SK-N-SH (cell line): ENCODE results near the gene CNGA2. TPM values are rescaled to one million over a fixed set of nuclear protein-coding genes. Genes with fewer than 3 reads are reported as not detected.

Experiments used
- CTCF ChIA-PET: fragments of 300-600, 350-600 bp; formaldehyde crosslinking; extraction: SDS; loops from one replicate; lab custom pipeline; 2021; lab: Yijun Ruan, JAX
- POLR2A ChIA-PET: fragments of 350-600 bp; sonication (Branson Sonifier 250); formaldehyde crosslinking; extraction: SDS; loops from one replicate; lab custom pipeline; 2020; ENCODE audit warnings: antibody characterized with exemption, inconsistent platforms; lab: Yijun Ruan, JAX
- DNase-seq: peaks from one replicate; pipeline ENCODE4 v3.0.0; 2012
- H2AFZ ChIP-seq: fragments of 200-600 bp; sonication (generic); 2 replicates; pipeline ENCODE4 v1.8.1; 2016; ENCODE audit warnings: antibody characterized with exemption, mild to moderate bottlenecking, low read depth
- H3F3A ChIP-seq: fragments of 200-600 bp; sonication (generic); replicated peaks from 2 replicates; pipeline ENCODE3; 2016; ENCODE audit warnings: antibody characterized with exemption, mild to moderate bottlenecking; ENCODE audit not compliant: insufficient read depth
- H3K27ac ChIP-seq, 2 experiments: fragments of 200-500 bp in 1 of 2; fragments of 200-600 bp in 1 of 2; sonication (Bioruptor generic) in 1 of 2; sonication (generic), shearing (Covaris generic) in 1 of 2; 2 replicates each; pipeline versions ENCODE4 v1.5.1 to v1.6.1; 2014 to 2016; ENCODE audit warnings: low read depth in 2 of 2, inconsistent platforms in 1 of 2, low read length in 1 of 2, mild to moderate bottlenecking in 1 of 2, mixed read lengths in 1 of 2
- H3K27me3 ChIP-seq: fragments of 200-600 bp; sonication (generic), shearing (Covaris generic); 2 replicates; pipeline ENCODE4 v1.6.1; 2016; ENCODE audit warnings: mixed run types; ENCODE audit not compliant: insufficient read depth
- H3K36me3 ChIP-seq, 2 experiments: fragments of 200-500 bp in 1 of 2; fragments of 200-600 bp in 1 of 2; sonication (Bioruptor generic) in 1 of 2; sonication (generic) in 1 of 2; replicated peaks in 1 of 2; 2 replicates each; pipeline versions ENCODE3 to v1.5.1; 2014 to 2016; ENCODE audit warnings: low read length in 1 of 2, mild to moderate bottlenecking in 1 of 2; ENCODE audit not compliant: insufficient read depth in 2 of 2, control insufficient read depth in 1 of 2
- H3K4me1 ChIP-seq, 2 experiments: fragments of 200-500 bp in 1 of 2; fragments of 200-600 bp in 1 of 2; sonication (Bioruptor generic) in 1 of 2; sonication (generic), shearing (Covaris generic) in 1 of 2; 2 replicates each; pipeline versions ENCODE4 v1.5.1 to v1.6.1; 2014 to 2016; ENCODE audit warnings: low read depth in 1 of 2, low read length in 1 of 2, mixed run types in 1 of 2; ENCODE audit not compliant: insufficient read depth in 2 of 2, control insufficient read depth in 1 of 2
- H3K4me2 ChIP-seq: fragments of 200-600 bp; sonication (generic), shearing (Covaris generic); 2 replicates; pipeline ENCODE4 v1.6.1; 2017; ENCODE audit warnings: mixed run types
- H3K4me3 ChIP-seq, 2 experiments: fragments of 200-500 bp in 1 of 2; fragments of 200-600 bp in 1 of 2; sonication (Bioruptor generic) in 1 of 2; sonication (generic), shearing (Covaris generic) in 1 of 2; 2 replicates each; pipeline versions ENCODE4 v1.5.1 to v1.8.1; 2014 to 2016; ENCODE audit warnings: low read depth in 2 of 2, inconsistent platforms in 1 of 2, low read length in 1 of 2, mild to moderate bottlenecking in 1 of 2, mixed read lengths in 1 of 2, moderate library complexity in 1 of 2
- H3K79me2 ChIP-seq: fragments of 200-600 bp; sonication (generic); 2 replicates; pipeline ENCODE4 v1.8.1; 2017; ENCODE audit warnings: mild to moderate bottlenecking; ENCODE audit not compliant: insufficient read depth
- H3K9ac ChIP-seq: fragments of 200-600 bp; sonication (generic); 2 replicates; pipeline ENCODE4 v1.6.1; 2017; ENCODE audit warnings: mixed run types
- H3K9me2 ChIP-seq: fragments of 200-600 bp; sonication (generic); 2 replicates; pipeline ENCODE4 v1.6.1; 2017; ENCODE audit warnings: mixed run types
- H3K9me3 ChIP-seq: fragments of 200-600 bp; sonication (generic); 2 replicates; pipeline ENCODE4 v1.6.1; 2017; ENCODE audit warnings: mixed run types, mild to moderate bottlenecking, moderate library complexity
- H4K20me1 ChIP-seq: fragments of 200-600 bp; sonication (generic); 2 replicates; pipeline ENCODE4 v1.6.1; 2017; ENCODE audit warnings: mild to moderate bottlenecking, mixed run types; ENCODE audit not compliant: insufficient read depth
- EP300 ChIP-seq, 2 experiments: IDR thresholded peaks; 2 replicates each; pipeline versions ENCODE4 v1.4.0 to v1.6.1; 2012; ENCODE audit warnings: borderline replicate concordance in 1 of 2, low read depth in 1 of 2, low read length in 1 of 2
- FOXM1 ChIP-seq: IDR thresholded peaks from 2 replicates; pipeline ENCODE4 v1.4.0; 2012; ENCODE audit warnings: low read depth, mild to moderate bottlenecking
- GABPA ChIP-seq: IDR thresholded peaks from 2 replicates; pipeline ENCODE4 v1.4.0; 2012; ENCODE audit warnings: low read depth, mild to moderate bottlenecking
- JUND ChIP-seq: IDR thresholded peaks from 2 replicates; pipeline ENCODE4 v1.4.0; 2012
- NFIC ChIP-seq: IDR thresholded peaks from 2 replicates; pipeline ENCODE4 v1.4.0; 2012; ENCODE audit warnings: borderline replicate concordance
- RAD21 ChIP-seq: IDR thresholded peaks from 2 replicates; pipeline ENCODE4 v1.6.1; 2012; ENCODE audit warnings: mild to moderate bottlenecking, low read length
- RFX5 ChIP-seq: IDR thresholded peaks from 2 replicates; pipeline ENCODE4 v1.6.1; 2012; ENCODE audit warnings: mild to moderate bottlenecking, improper control_type of control experiment, low read length
- RXRA ChIP-seq: IDR thresholded peaks from 2 replicates; pipeline ENCODE4 v1.4.0; 2012; ENCODE audit warnings: low read depth, mild to moderate bottlenecking, borderline replicate concordance
- SIN3A ChIP-seq: IDR thresholded peaks from 2 replicates; pipeline ENCODE4 v1.6.1; 2012; ENCODE audit warnings: low read depth, mild to moderate bottlenecking, low read length, moderate library complexity, borderline replicate concordance
- TAF1 ChIP-seq: IDR thresholded peaks from 2 replicates; pipeline ENCODE4 v1.6.1; 2012; ENCODE audit warnings: low read depth, mild to moderate bottlenecking, low read length, moderate library complexity, borderline replicate concordance
- TCF12 ChIP-seq: IDR thresholded peaks from 2 replicates; pipeline ENCODE4 v1.4.0; 2012
- TEAD4 ChIP-seq: IDR thresholded peaks from 2 replicates; pipeline ENCODE4 v1.4.0; 2012; ENCODE audit warnings: mild to moderate bottlenecking, borderline replicate concordance; ENCODE audit not compliant: insufficient read depth
- YY1 ChIP-seq: IDR thresholded peaks from 2 replicates; pipeline ENCODE4 v1.4.0; 2012; ENCODE audit warnings: low read depth, mild to moderate bottlenecking
- WGBS: methylation state at CpG from one replicate; pipeline ENCODE4 v1.1.6; 2017; ENCODE audit warnings: low lambda C conversion rate; 5-methylcytosine and 5-hydroxymethylcytosine counted together
- polyA plus RNA-seq, 3 experiments: library from polyadenylated mRNA; depleted of rRNA; stranded (reverse); fragments of >200 nt; gene quantifications; 2 replicates each; pipeline ENCODE4 v1.2.3, GENCODE V29; 2012
- TF ChIP-seq, protein P1 (sequence below): fragments of 150-350 bp; IDR thresholded peaks from 2 replicates; pipeline ENCODE4 v1.6.1; 2017; ENCODE audit warnings: antibody characterized with exemption, low read length, low read depth, borderline replicate concordance
- TF ChIP-seq, protein P2 (sequence below): fragments of 200-600 bp; sonication (generic); IDR thresholded peaks from 2 replicates; pipeline ENCODE4 v1.6.1; 2017; ENCODE audit warnings: antibody characterized with exemption, mild to moderate bottlenecking, moderate library complexity
- TF ChIP-seq, protein P3 (sequence below): IDR thresholded peaks from 2 replicates; pipeline ENCODE4 v1.4.0; 2012; ENCODE audit warnings: low read depth

Gene CNGA2
- polyA plus RNA-seq, 1 of the 3 experiments (the other 2 are of a cell fraction), result not detected

DNA sequence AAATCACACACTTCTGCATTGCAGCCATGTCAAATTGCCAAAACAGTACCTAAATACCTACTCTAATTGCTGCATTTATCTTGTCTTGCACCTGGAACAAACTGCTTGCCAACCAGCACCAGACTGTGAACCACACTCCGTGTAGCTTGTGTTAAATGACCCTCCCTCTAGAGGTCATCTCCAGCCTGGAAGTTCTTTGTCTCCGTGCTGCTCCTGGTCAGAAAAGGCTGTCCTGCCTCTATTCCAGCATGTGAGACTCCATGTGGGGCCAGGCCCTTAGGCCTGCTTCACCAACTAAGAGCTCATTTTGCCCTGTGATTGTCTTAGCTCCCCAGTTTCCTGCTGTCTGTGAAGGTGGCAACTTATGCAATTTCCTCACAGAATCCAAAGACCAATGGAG lies 28.3 kb downstream of the CNGA2 start:
- H2AFZ ChIP-seq, result no peak overlapping the region
- no peaks in the 10 kb centered on the region for H3K36me3 ChIP-seq
- POLR2A ChIA-PET, result no interaction called here
- CTCF ChIA-PET, result interaction anchor here (8.5 kb wide), 1 partner anchor 11 kb away, joined by 46 read pairs; no protein-coding TSS in a partner anchor
- no peak overlapping the region for H3K9ac ChIP-seq
- no peaks in the 10 kb centered on the region for H3F3A ChIP-seq
- H3K4me3 ChIP-seq, result no peak overlapping the region
- no peak for TF ChIP-seq RFX5
- TF ChIP-seq, protein P1, sequence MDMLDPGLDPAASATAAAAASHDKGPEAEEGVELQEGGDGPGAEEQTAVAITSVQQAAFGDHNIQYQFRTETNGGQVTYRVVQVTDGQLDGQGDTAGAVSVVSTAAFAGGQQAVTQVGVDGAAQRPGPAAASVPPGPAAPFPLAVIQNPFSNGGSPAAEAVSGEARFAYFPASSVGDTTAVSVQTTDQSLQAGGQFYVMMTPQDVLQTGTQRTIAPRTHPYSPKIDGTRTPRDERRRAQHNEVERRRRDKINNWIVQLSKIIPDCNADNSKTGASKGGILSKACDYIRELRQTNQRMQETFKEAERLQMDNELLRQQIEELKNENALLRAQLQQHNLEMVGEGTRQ, result no peak
- TF ChIP-seq NFIC, result no peak
- no peak for TF ChIP-seq RXRA
- TF ChIP-seq TAF1, result no peak
- no peak for TF ChIP-seq YY1
- TF ChIP-seq JUND, result no peak
- TF ChIP-seq, protein P2, sequence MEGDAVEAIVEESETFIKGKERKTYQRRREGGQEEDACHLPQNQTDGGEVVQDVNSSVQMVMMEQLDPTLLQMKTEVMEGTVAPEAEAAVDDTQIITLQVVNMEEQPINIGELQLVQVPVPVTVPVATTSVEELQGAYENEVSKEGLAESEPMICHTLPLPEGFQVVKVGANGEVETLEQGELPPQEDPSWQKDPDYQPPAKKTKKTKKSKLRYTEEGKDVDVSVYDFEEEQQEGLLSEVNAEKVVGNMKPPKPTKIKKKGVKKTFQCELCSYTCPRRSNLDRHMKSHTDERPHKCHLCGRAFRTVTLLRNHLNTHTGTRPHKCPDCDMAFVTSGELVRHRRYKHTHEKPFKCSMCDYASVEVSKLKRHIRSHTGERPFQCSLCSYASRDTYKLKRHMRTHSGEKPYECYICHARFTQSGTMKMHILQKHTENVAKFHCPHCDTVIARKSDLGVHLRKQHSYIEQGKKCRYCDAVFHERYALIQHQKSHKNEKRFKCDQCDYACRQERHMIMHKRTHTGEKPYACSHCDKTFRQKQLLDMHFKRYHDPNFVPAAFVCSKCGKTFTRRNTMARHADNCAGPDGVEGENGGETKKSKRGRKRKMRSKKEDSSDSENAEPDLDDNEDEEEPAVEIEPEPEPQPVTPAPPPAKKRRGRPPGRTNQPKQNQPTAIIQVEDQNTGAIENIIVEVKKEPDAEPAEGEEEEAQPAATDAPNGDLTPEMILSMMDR, result no peak
- TF ChIP-seq, protein P3, sequence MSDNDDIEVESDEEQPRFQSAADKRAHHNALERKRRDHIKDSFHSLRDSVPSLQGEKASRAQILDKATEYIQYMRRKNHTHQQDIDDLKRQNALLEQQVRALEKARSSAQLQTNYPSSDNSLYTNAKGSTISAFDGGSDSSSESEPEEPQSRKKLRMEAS, result no peak
- no peak for TF ChIP-seq SIN3A
- no peak for TF ChIP-seq FOXM1
- no peak for TF ChIP-seq GABPA
- TF ChIP-seq TEAD4, result no peak
- no peak for TF ChIP-seq EP300 (IDR thresholded peaks at IDR 0.05; ENCODE audit: borderline replicate concordance in 1 of 2, low read depth in 1 of 2, low read length in 1 of 2)
- TF ChIP-seq RAD21, result no peak
- TF ChIP-seq TCF12, result no peak
- TF ChIP-seq, all 33 proteins: peak for 0
- Histone ChIP-seq H3K4me1 (no peaks in the 10 kb centered on the region), H4K20me1 (no peaks in the 10 kb centered on the region), H3K9me3 (no peaks in the 10 kb centered on the region), H3K79me2 (no peaks in the 10 kb centered on the region), H3K27ac (no peak overlapping the region), H3K27me3 (peaks cover 25% of the 10 kb centered on the region; the same call in 1 of the 2 replicates), H3K4me2 (no peak overlapping the region), H3K9me2 (no peaks in the 10 kb centered on the region)
- no peak for DNase-seq
- WGBS, result 14% methylated on average over 2 of the region's 2 CpGs

DNA sequence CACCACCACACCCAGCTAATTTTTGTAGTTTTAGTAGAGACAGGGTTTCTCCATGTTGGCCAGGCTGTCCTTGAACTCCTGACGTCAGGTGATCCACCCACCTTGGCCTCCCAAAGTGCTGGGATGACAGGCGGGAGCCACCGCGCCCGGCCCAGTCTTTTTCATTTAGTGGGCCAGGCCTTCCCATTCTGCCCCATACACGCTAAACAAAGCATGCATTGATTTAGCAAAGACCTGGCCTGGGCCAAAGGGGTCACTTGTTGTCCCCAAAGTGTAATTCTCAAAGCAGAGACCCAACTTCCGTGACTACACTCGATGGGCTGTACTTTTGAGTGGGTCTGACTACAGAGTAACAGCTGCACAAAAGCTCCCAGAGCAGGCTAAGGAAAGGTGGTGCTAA lies 29.2 kb downstream of the CNGA2 start:
- Histone ChIP-seq H3K9ac (no peak overlapping the region), H3K36me3 (no peaks in the 10 kb centered on the region), H2AFZ (no peak overlapping the region), H3K9me2 (no peaks in the 10 kb centered on the region), H3K4me1 (no peaks in the 10 kb centered on the region), H3K9me3 (no peaks in the 10 kb centered on the region), H3K27ac (no peak overlapping the region), H3K4me2 (no peak overlapping the region), H3K79me2 (no peaks in the 10 kb centered on the region), H3F3A (no peaks in the 10 kb centered on the region), H3K27me3 (peaks cover 25% of the 10 kb centered on the region; the same call in 1 of the 2 replicates), H3K4me3 (no peak overlapping the region), H4K20me1 (no peaks in the 10 kb centered on the region)
- POLR2A ChIA-PET, result no interaction called here
- DNase-seq, result no peak
- WGBS, result 20% methylated on average over 8 of the region's 8 CpGs
- no peak for TF ChIP-seq YY1
- no peak for TF ChIP-seq GABPA
- CTCF ChIA-PET, result interaction anchor here (8.5 kb wide), 1 partner anchor 12 kb away, joined by 46 read pairs; no protein-coding TSS in a partner anchor
